ENCODE results near the gene HDAC10.

The HDAC10 gene

GRCh38 chr22:50233223-50233622 lies 17.8 kb downstream of the HDAC10 start:
- WGBS (ENCODE audit: extremely low coverage, insufficient coverage, insufficient read length): no CpG with 5 or more reads among the region's 18 CpGs
- Histone ChIP-seq H2BK12ac (ENCODE audit: low read length) (no peak overlapping the region), H3K27me3 (ENCODE audit: insufficient read depth, low read length) (no peaks in the 10 kb centered on the region), H3K9me3 (ENCODE audit: insufficient read depth, low read depth, low read length) (peaks cover 19% of the 10 kb centered on the region), H2AK5ac (ENCODE audit: low read length) (no peak overlapping the region), H4K91ac (ENCODE audit: low read depth, low read length) (no peak overlapping the region), H4K12ac (ENCODE audit: low read depth, low read length) (no peak overlapping the region), H3K4me2 (ENCODE audit: low read length) (no peak overlapping the region), H2AFZ (ENCODE audit: insufficient read depth, low read length, poor library complexity) (no peak overlapping the region), H3K4ac (ENCODE audit: low read depth, low read length) (no peak overlapping the region), H3K23ac (ENCODE audit: low read length) (no peak overlapping the region), H3K9ac (ENCODE audit: low read length) (no peak overlapping the region), H4K8ac (ENCODE audit: low read depth, low read length) (no peak overlapping the region), H2BK120ac (ENCODE audit: insufficient read depth, low read length, poor library complexity) (no peak overlapping the region), H3K14ac (ENCODE audit: low read length) (no peak overlapping the region), H3K36me3 (ENCODE audit: control insufficient read depth in 1 of 2, insufficient read depth in 2 of 2, low read length in 2 of 2) (peaks cover 14 to 23% of the 10 kb centered on the region in 2 experiments), H3K4me1 (ENCODE audit: control insufficient read depth in 1 of 2, insufficient read depth in 2 of 2, low read length in 2 of 2) (no peaks in the 10 kb centered on the region), H3K4me3 (ENCODE audit: low read depth, low read length) (no peak overlapping the region), H2BK5ac (ENCODE audit: low read depth, low read length, poor library complexity) (no peak overlapping the region), H3K79me1 (ENCODE audit: low read length) (no peaks in the 10 kb centered on the region), H3K18ac (ENCODE audit: low read length) (no peak overlapping the region), H3K79me2 (ENCODE audit: control insufficient read depth, insufficient read depth, low read length, poor library complexity) (no peaks in the 10 kb centered on the region), H3K27ac (ENCODE audit: low read depth, low read length) (no peak overlapping the region)
- no peak for DNase-seq

GRCh38 chr22:50232481-50233151 lies 18.4 kb downstream of the HDAC10 start:
- no peak overlapping the region for H2BK120ac ChIP-seq (ENCODE audit: insufficient read depth, low read length, poor library complexity)

GRCh38 chr22:50229370-50229769 lies 21.7 kb downstream of the HDAC10 start:
- H3K79me1 ChIP-seq (ENCODE audit: low read length): no peaks in the 10 kb centered on the region
- peaks cover 8% of the 10 kb centered on the region for H3K9me3 ChIP-seq (ENCODE audit: insufficient read depth, low read depth, low read length)
- no peak overlapping the region for H2AK5ac ChIP-seq (ENCODE audit: low read length)
- no peak overlapping the region for H3K4ac ChIP-seq (ENCODE audit: low read depth, low read length)
- no CpG with 5 or more reads among the region's 16 CpGs for WGBS (ENCODE audit: extremely low coverage, insufficient coverage, insufficient read length)
- H3K4me2 ChIP-seq (ENCODE audit: low read length): no peak overlapping the region
- H3K36me3 ChIP-seq (ENCODE audit: control insufficient read depth in 1 of 2, insufficient read depth in 2 of 2, low read length in 2 of 2): peaks cover 26 to 36% of the 10 kb centered on the region in 2 experiments
- peak overlapping the region; percentile 68 for H3K9ac ChIP-seq (ENCODE audit: low read length)
- no peak overlapping the region for H2BK5ac ChIP-seq (ENCODE audit: low read depth, low read length, poor library complexity)
- no peak overlapping the region for H3K4me3 ChIP-seq (ENCODE audit: low read depth, low read length)
- no peaks in the 10 kb centered on the region for H3K4me1 ChIP-seq (ENCODE audit: control insufficient read depth in 1 of 2, insufficient read depth in 2 of 2, low read length in 2 of 2)
- no peak overlapping the region for H3K23ac ChIP-seq (ENCODE audit: low read length)
- H2BK120ac ChIP-seq (ENCODE audit: insufficient read depth, low read length, poor library complexity): no peak overlapping the region
- no peaks in the 10 kb centered on the region for H3K27me3 ChIP-seq (ENCODE audit: insufficient read depth, low read length)
- H3K18ac ChIP-seq (ENCODE audit: low read length): no peak overlapping the region
- H3K27ac ChIP-seq (ENCODE audit: low read depth, low read length): no peak overlapping the region
- H2AFZ ChIP-seq (ENCODE audit: insufficient read depth, low read length, poor library complexity): no peak overlapping the region
- H2BK12ac ChIP-seq (ENCODE audit: low read length): no peak overlapping the region
- no peak overlapping the region for H4K91ac ChIP-seq (ENCODE audit: low read depth, low read length)
- H3K79me2 ChIP-seq (ENCODE audit: control insufficient read depth, insufficient read depth, low read length, poor library complexity): no peaks in the 10 kb centered on the region
- no peak for DNase-seq
- H3K14ac ChIP-seq (ENCODE audit: low read length): no peak overlapping the region
- H4K8ac ChIP-seq (ENCODE audit: low read depth, low read length): no peak overlapping the region
- H4K12ac ChIP-seq (ENCODE audit: low read depth, low read length): no peak overlapping the region

More at GRCh38 chr22:50232481-50233151, 18.4 kb downstream of the HDAC10 start:
- no peak overlapping the region for H2BK12ac ChIP-seq (ENCODE audit: low read length)
- WGBS (ENCODE audit: extremely low coverage, insufficient coverage, insufficient read length): no CpG with 5 or more reads among the region's 20 CpGs
- H2AK5ac ChIP-seq (ENCODE audit: low read length): no peak overlapping the region
- H4K12ac ChIP-seq (ENCODE audit: low read depth, low read length): no peak overlapping the region
- no peak overlapping the region for H3K4me2 ChIP-seq (ENCODE audit: low read length)
- no peak overlapping the region for H4K91ac ChIP-seq (ENCODE audit: low read depth, low read length)
- no peak overlapping the region for H2BK5ac ChIP-seq (ENCODE audit: low read depth, low read length, poor library complexity)
- no peak overlapping the region for H3K4ac ChIP-seq (ENCODE audit: low read depth, low read length)
- H3K4me1 ChIP-seq (ENCODE audit: control insufficient read depth in 1 of 2, insufficient read depth in 2 of 2, low read length in 2 of 2): no peaks in the 10 kb centered on the region
- no peak overlapping the region for H3K27ac ChIP-seq (ENCODE audit: low read depth, low read length)
- H4K8ac ChIP-seq (ENCODE audit: low read depth, low read length): no peak overlapping the region
- no peak overlapping the region for H3K9ac ChIP-seq (ENCODE audit: low read length)
- no peak overlapping the region for H3K14ac ChIP-seq (ENCODE audit: low read length)
- no peaks in the 10 kb centered on the region for H3K79me1 ChIP-seq (ENCODE audit: low read length)
- H3K36me3 ChIP-seq (ENCODE audit: control insufficient read depth in 1 of 2, insufficient read depth in 2 of 2, low read length in 2 of 2): peaks cover 16 to 27% of the 10 kb centered on the region in 2 experiments
- H2AFZ ChIP-seq (ENCODE audit: insufficient read depth, low read length, poor library complexity): no peak overlapping the region
- H3K18ac ChIP-seq (ENCODE audit: low read length): no peak overlapping the region
- H3K23ac ChIP-seq (ENCODE audit: low read length): no peak overlapping the region
- H3K27me3 ChIP-seq (ENCODE audit: insufficient read depth, low read length): no peaks in the 10 kb centered on the region
- H3K9me3 ChIP-seq (ENCODE audit: insufficient read depth, low read depth, low read length): peaks cover 19% of the 10 kb centered on the region
- H3K79me2 ChIP-seq (ENCODE audit: control insufficient read depth, insufficient read depth, low read length, poor library complexity): no peaks in the 10 kb centered on the region
- DNase-seq: no peak
- no peak overlapping the region for H3K4me3 ChIP-seq (ENCODE audit: low read depth, low read length)

- Histone ChIP-seq H3K9ac (ENCODE audit: low read length) (no peak overlapping the region), H2BK5ac (ENCODE audit: low read depth, low read length, poor library complexity) (no peak overlapping the region), H3K9me3 (ENCODE audit: insufficient read depth, low read depth, low read length) (peaks cover 2% of the 10 kb centered on the region), H4K8ac (ENCODE audit: low read depth, low read length) (no peak overlapping the region), H3K23ac (ENCODE audit: low read length) (no peak overlapping the region), H3K18ac (ENCODE audit: low read length) (no peak overlapping the region), H3K4me3 (ENCODE audit: low read depth, low read length) (no peak overlapping the region), H2BK12ac (ENCODE audit: low read length) (no peak overlapping the region), H4K12ac (ENCODE audit: low read depth, low read length) (no peak overlapping the region), H4K91ac (ENCODE audit: low read depth, low read length) (no peak overlapping the region), H2AFZ (ENCODE audit: insufficient read depth, low read length, poor library complexity) (no peak overlapping the region), H3K4me2 (ENCODE audit: low read length) (no peak overlapping the region), H3K27me3 (ENCODE audit: insufficient read depth, low read length) (no peaks in the 10 kb centered on the region), H2AK5ac (ENCODE audit: low read length) (no peak overlapping the region), H3K27ac (ENCODE audit: low read depth, low read length) (no peak overlapping the region), H3K79me2 (ENCODE audit: control insufficient read depth, insufficient read depth, low read length, poor library complexity) (no peaks in the 10 kb centered on the region), H3K79me1 (ENCODE audit: low read length) (no peaks in the 10 kb centered on the region), H3K4me1 (ENCODE audit: control insufficient read depth in 1 of 2, insufficient read depth in 2 of 2, low read length in 2 of 2) (no peaks in the 10 kb centered on the region), H3K36me3 (ENCODE audit: control insufficient read depth in 1 of 2, insufficient read depth in 2 of 2, low read length in 2 of 2) (peaks cover 32 to 43% of the 10 kb centered on the region in 2 experiments), H3K14ac (ENCODE audit: low read length) (no peak overlapping the region), H2BK120ac (ENCODE audit: insufficient read depth, low read length, poor library complexity) (no peak overlapping the region), H3K4ac (ENCODE audit: low read depth, low read length) (no peak overlapping the region)
- DNase-seq: no peak
- WGBS (ENCODE audit: extremely low coverage, insufficient coverage, insufficient read length): no CpG with 5 or more reads among the region's 9 CpGs
Observed at GRCh38 chr22:50228366-50228765, 22.7 kb downstream of the HDAC10 start.
